PFSK-1 (cell line): Measurements from ENCODE around the gene FMNL3.

Source experiments
- FOXP2 ChIP-seq: optimal IDR thresholded peaks from 2 replicates; pipeline ENCODE3; 2011; ENCODE audit warnings: borderline replicate concordance, control low read depth, inconsistent platforms; ENCODE audit not compliant: insufficient read depth; ENCODE audit errors: extremely low read length, extremely low read depth
- POLR2AphosphoS5 ChIP-seq: IDR thresholded peaks from 2 replicates; pipeline ENCODE4 v1.6.1; 2012; ENCODE audit warnings: low read depth, mild to moderate bottlenecking, control low read depth, low read length, moderate library complexity
- REST ChIP-seq, 2 experiments: IDR thresholded peaks; 2 replicates each; pipeline versions ENCODE4 v1.6.1 to v1.8.0; 2011 to 2012; ENCODE audit warnings: low read depth in 2 of 2, low read length in 2 of 2, control low read depth in 1 of 2, inconsistent platforms in 1 of 2, mild to moderate bottlenecking in 1 of 2, moderate library complexity in 1 of 2; ENCODE audit not compliant: insufficient read depth in 1 of 2
- SIN3A ChIP-seq: IDR thresholded peaks from 2 replicates; pipeline ENCODE4 v1.6.1; 2012; ENCODE audit warnings: mild to moderate bottlenecking, low read length, moderate library complexity, borderline replicate concordance; ENCODE audit not compliant: insufficient read depth
- TAF1 ChIP-seq: IDR thresholded peaks from 2 replicates; pipeline ENCODE4 v1.6.1; 2012; ENCODE audit warnings: low read length, control low read depth, borderline replicate concordance; ENCODE audit not compliant: insufficient read depth

GRCh38 chr12:49647827-49648711, 59.1 kb downstream of the FMNL3 start:
- TF ChIP-seq POLR2AphosphoS5 (no peak), SIN3A (no peak), REST (IDR thresholded peaks at IDR 0.05; ENCODE audit: insufficient read depth in 1 of 2, low read depth in 2 of 2, low read length in 2 of 2) (no peak), TAF1 (no peak), FOXP2 (no peak)
